HUDEP-2 (cell line): Measurements from ENCODE around the gene CFAP119.

Source experiments
- DNase-seq, 76 experiments: peaks; one replicate each; lab custom pipeline; 2025; ENCODE audit not compliant: unreplicated experiment in 76 of 76; lab: John Stamatoyannopoulos, UW

The CFAP119 gene

DNA sequence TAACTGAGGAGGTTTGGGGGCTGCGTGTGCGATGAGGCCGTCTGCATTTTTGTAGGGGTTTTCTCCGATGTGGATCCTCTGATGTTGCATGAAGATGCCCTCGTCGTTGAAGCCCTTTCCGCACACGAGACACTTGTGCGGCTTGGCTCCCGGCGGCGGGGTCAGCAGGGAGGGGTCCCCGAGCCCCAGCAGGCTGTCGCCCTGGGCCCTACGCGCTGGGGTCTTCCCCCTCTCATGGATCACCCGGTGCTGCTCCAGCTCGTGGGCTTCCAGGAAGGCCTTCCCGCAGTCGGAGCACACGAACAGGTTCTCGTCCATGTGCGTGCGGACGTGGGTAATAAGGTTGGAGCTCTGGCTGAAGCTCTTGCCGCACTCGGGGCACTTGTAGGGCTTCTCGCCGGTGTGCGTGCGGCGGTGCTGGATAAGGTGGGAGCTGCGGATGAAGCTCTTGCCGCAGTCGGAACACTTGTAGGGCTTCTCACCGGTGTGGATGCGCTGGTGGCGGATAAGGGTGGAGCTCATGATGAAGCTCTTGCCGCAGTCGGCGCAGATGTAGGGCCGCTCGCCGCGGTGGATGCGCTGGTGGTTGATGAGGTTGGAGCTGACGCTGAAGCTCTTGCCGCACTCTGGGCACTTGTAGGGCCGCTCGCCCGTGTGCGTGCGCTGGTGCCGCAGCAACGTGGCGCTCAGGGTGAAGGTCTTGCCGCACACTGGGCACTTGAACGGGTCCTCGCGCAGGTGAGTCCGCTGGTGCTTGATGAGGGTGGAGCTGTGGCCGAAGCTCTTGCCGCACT is 20.8 kb upstream of the CFAP119 start:
- no peak for DNase-seq

DNA sequence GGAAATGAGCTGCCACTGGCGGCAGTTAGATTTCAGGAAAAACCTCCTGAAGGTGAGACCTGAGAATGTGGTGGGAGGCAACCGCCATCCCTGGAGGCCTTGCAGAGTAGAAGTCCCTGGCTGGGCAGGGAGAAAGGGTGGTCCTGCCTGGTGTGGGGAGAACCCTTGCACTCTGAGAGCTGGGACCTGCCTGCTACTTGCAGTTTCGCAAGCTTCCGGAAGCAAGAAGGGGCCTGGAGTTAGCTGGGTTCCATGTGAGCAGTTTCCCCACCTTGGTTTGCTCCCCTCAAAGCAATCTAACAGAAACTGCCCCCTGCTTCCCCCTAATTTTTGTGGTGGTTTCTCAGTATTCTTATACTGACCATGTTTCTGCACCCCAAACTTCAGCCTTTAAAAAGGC is 18.7 kb upstream of the CFAP119 start:
- DNase-seq: no peak

DNA sequence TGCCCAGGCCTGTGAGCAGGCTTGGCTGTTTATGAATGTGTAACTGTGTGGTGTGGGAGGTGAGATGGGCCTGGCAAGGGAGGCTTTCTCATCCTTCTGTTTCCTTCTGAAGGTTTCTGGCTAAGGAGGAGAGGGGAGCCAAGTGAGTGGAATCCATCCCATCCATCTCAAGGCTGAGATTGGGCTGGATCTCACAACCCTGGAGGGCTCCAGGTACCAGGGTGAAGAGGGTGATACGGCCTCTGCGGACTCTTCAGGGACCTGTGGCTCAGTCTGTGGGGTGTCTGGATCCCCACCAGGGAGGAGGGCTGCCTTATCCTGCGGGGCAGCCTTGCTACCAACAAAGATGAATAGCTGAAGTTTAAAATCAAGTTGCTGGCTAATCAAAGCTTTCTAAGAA is 18.2 kb upstream of the CFAP119 start:
- DNase-seq: no peak

DNA sequence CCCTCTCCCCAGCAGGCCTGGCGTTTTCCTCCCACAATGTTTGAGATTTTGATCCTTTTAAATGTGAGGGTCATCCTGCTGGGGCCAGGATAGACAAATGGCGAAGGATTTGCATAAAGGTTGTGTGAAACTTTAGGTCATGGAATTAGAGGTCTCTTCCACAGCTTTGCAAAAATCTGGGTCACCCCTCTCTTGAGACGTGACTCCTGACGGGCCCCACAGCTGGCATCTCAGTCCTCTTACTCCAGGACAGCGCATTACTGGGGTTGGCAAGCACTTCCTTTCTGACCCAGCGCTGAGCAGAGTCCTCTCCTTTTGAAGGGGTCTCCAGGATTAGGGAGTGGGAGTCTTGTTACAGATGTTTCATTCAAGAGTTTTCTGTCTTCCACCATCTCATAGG is 17.7 kb upstream of the CFAP119 start:
- DNase-seq: no peak

DNA sequence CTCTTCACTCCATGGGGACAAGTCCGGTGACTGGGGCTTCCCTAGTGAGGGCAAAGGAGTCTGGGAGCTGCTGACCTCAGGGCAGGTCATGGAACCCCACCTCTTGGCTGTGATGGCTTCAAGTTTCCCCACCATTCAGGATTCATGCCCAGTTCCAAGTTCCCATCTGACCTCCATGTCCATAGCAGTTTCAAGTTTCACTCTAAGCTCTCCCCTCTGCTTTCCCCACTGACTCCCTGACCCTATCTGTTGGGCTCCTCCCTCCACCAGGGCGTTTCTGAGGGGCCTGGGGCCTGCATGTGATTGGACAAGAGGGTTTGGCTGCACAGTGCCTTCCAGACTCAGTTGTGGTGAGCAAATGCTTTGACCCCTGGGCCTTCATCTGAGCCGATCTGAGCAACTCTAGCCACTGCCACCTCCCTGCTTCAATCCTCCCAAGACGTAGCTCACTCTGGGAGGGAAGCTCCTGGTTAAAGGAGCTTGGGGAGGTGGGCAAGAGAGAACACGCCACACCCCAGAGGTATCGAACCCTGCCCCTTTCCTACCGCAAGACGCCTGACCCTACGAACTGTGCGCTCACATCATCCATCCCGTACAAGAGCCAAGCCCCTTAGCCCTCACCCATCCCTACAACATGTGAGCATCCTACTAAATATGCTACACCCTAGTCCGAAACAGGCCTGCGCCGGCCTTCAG is 16.8 kb upstream of the CFAP119 start:
- DNase-seq: peak in 6 of 76 experiments; percentile 14 to 31 (median 17)

DNA sequence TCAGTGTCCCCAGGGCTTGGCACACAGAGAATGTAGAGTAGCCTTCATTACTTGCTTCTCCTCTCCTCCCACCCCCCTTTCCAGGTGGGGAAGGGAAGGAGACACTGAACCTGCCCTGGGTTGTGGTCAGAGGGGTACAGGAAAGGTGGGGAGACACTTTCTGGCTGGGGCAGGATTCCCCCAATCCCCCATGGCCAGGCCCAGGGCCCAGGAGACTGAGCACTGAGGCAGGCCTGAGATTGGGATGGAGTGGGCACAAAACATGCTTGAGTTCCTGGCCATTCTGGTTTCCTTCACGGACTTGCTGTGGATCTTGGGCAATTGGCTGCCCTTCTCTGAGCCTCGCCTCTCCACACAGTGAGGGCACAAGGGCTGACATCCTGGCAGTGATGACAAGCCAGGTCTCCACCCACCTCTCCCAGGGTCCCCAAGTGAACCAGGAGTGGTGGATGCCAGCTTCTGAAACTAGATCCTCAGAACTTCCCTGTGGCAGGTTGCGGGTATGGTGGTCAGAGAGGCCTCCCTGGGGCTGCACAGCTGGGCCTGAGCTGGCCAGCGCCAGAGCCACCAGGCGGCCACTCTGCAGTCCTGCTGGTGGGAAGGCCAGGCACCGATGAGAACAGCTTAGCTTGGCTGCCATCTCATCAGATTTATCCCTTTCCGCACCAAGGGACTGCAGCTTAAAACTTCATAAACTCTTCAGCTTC is 15.9 kb upstream of the CFAP119 start:
- no peak for DNase-seq

DNA sequence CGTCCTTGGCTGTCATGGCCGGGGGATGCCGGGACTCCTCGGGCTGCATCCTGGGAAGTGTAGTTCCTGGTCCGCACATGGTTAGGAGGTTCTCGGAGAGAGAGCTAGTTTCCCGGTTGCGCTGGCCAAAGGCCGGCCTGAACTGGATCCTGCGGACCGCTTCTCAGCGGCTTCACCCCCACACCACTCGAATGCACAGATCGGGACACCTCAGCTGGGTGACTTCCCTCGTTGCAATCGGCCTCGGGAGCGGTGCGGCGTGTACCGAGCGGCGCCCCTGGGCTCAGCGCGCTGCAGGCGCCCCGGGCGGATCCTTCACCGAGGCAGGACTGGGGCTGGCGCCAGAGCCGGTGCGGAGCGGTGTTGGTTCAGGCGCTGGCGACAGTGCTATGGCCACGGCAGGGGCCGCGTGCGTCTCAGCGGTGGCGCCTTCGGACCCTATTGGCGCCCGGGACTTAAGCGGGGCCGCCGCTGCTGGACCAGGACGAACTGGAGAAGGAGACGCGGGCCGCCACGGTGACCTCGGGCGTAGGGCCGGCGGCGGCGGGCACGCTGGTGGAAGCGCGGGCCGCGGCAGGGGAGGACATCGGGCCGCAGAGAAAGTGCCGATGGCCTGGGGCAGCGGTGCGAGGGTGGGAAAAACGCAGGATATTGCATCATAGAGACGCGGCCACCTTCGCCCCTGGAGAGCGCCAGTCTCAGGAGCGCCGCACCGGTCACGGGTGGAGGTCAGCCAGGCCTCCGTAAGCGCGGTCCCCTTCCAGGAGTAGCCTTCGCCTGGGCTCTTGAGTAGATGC is 13.7 kb upstream of the CFAP119 start:
- DNase-seq: peak in 67 of 76 experiments; percentile 17 to 79 (median 63)

DNA sequence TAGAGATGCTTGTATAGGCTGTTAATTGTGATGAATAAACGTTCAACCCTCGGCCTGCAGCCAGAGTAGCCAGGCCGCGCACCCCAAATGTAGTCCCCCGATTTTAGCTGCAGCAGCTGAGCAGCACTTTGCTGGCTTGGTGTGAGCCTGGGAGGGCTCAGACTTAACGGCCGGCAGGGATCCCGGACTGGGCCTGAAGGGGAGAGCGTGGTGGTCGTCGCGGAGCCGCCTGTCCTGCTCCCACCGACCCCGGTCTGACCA is 13.2 kb upstream of the CFAP119 start:
- no peak for DNase-seq

DNA sequence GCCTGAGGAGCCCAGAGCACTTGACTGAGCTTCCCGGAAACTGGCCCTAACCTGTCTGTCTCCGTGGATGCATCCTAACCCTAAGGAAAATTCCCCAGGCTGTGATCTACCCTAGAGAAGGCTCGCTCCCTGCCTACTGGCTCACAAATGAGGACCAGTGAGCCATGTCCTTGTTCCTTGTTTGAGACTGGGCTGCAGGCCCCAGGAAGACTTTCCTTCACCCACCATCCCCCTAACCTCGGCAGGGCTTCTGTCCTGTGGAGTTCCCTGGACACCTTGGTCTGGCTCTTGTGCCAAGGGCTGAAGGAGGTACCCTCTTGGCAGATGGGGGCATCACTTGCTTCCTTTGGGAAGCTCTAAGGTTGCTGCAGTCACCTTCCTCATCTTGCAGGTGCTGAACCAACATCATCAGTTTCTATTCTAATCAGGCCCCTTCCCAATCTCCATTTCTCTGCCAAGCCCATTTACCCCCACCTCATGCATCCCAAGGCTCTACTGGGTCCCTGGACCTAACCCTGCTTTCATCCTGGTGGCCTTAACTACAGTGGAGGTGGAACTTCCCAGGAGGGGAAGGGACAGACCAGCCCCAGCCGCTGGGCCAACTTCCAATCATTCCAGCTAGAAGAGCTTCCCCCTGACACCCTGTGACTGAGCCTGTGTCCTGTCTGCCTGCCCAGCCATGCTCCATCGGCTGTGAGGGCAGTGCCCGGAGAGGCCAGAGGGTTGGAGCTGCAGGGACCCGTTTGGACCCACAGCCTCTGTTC is 12.7 kb upstream of the CFAP119 start:
- DNase-seq: no peak

DNA sequence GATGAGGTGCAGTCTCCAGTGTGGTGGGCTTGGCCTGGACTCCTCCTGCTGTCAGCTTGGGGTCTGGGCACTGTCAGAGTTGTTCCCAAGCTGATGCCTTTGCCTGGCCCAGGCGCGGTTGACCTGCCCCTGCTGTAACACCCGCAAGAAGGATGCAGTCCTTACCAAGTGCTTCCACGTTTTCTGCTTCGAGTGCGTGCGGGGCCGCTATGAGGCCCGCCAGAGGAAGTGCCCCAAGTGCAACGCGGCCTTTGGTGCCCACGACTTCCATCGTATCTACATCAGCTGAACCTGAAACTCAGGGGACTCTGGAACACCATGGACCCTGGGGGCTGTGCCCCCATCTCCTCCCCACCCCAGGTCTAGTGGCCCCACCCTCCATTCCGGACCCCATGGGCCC is 12.0 kb upstream of the CFAP119 start:
- no peak for DNase-seq

DNA sequence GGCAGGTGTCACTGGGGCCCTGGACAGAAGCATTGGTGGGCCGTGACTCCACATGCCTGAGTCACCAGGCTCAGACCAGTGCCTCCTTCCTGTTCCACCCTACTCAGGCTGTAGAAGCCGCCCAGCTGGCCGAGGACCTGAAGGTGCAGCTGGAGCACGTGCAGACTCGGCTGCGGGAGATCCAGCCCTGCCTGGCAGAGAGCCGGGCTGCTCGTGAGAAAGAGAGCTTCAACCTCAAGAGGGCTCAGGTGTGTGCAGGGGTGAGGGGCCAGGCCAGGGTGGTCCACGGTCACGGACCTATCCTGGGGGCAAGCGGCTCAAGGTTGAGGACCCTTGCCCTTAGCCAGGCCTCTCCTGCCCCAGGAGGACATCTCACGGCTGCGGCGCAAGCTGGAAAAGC is 9.9 kb upstream of the CFAP119 start:
- no peak for DNase-seq

DNA sequence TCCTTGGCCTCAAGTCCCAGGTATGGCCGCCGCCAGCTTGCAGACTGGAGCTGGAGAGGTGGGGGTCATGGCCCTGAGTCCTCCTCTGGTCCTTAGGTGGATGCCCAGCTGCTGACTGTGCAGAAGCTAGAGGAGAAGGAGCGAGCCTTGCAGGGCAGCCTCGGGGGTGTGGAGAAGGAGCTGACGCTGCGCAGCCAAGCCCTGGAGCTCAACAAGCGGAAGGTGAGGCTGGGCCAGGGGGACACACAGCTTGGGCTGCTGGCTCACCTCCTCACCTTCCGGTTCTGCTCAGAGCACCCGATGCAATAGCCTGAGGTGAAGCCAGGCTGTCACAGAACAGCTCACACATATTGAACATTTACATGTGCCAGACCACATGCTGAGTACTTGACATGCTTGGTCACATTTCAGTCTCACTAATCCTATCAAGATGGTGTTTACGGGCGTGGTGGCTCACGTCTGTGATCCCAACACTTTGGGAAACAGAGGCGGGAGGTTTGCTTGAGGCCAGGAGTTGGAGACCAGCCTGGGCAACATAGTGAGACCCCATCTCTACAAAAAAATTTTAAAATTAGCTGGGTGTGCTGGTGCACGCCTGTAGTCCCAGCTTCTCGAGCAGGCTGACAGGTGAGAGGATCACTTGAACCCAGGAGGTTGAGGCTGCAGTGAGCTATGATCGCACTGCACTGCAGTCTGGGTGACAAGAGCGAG is 7.7 kb upstream of the CFAP119 start:
- DNase-seq: no peak

DNA sequence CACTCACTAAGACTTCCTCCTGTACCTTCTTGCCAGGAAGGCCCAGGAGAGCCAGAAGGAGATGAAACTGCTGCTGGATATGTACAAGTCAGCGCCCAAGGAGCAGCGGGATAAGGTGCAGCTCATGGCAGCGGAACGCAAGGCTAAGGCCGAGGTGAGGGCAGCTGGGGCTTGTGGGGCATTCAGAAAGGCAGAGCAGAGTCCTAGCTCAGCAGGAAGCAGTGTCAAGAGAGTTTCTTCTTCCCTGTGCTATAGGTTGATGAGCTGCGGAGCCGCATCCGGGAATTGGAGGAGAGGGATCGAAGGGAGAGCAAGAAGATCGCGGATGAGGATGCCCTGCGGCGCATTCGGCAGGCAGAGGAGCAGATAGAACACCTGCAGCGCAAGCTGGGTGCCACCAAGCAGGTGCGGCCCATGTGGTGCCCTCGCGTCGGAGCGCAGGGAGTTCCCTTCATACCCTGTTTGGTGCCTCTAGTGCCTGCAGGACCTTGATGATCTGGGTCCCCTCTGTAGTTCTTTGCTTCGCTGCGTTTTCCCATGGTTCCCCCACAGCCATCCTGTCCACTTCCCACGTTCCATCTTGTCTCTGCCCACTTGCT is 6.8 kb upstream of the CFAP119 start:
- no peak for DNase-seq

DNA sequence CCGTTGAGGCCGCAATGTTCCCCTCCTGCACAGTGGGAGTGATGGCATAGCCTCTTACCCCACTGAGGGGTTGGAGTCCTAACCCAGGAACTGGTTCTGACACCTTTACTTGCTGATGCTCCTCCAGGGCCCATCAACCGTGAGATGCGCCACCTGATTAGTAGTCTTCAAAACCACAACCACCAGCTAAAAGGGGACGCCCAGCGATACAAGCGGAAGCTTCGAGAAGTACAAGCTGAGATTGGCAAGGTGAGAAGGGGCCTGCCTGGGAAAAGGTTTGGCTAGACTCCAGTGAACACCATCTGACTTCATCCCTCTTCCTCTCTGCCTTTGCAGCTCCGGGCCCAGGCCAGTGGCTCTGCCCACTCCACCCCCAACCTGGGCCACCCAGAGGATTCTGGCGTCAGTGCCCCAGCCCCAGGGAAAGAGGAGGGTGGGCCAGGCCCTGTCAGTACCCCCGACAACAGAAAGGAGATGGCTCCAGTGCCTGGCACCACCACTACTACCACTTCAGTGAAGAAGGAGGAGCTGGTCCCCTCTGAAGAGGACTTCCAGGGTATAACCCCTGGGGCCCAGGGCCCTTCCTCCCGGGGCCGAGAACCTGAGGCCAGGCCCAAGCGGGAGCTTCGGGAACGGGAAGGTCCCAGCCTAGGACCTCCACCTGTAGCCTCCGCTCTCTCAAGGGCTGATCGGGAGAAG is 6.1 kb upstream of the CFAP119 start:
- no peak for DNase-seq

DNA sequence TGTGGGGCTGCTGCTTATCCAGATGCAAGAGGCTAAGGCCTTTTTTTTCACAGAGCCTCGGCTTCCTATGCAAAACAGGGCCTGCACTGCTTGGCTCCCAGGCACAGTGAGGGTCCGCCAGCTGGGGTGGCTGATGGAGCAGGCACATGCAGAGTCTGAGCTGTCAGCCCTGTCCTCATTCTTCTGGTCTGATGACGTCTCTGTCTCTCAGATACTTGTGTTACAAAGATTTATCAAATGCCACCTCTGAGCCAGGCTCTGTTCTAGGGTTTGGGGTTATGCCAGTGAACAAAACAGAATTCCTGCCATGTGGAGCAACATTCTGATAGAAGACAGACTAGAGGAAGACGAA is 5.0 kb upstream of the CFAP119 start:
- DNase-seq: peak in 2 of 76 experiments; percentile 60 to 81

DNA sequence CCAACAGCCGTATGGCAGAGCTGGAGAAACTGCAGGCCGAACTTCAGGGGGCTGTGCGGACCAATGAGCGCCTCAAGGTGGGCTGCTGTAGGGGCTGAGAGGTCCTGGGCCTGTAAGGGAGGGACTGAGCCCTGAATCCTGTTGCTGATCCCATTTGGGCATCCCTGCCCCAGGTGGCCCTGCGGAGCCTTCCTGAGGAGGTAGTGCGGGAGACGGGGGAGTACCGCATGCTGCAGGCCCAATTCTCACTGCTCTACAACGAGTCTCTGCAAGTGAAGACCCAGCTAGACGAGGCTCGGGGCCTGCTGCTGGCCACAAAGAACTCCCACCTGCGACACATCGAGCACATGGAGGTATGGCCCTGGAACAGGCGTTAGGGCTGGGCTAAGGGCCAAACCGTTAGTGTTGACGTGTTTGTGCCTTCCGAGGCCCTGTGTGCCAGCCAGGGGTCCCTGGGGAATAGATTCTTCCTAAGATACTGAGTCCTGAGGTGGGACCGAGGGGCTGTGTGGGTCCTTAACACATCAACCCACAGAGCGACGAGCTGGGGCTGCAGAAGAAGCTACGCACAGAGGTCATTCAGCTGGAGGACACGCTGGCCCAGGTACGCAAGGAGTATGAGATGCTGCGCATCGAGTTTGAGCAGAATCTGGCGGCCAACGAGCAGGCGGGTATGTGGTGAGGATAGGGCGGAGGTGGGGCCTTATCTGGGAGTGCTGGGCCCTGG is 4.5 kb upstream of the CFAP119 start:
- peak in 69 of 76 experiments; percentile 53 to 92 (median 86) for DNase-seq

DNA sequence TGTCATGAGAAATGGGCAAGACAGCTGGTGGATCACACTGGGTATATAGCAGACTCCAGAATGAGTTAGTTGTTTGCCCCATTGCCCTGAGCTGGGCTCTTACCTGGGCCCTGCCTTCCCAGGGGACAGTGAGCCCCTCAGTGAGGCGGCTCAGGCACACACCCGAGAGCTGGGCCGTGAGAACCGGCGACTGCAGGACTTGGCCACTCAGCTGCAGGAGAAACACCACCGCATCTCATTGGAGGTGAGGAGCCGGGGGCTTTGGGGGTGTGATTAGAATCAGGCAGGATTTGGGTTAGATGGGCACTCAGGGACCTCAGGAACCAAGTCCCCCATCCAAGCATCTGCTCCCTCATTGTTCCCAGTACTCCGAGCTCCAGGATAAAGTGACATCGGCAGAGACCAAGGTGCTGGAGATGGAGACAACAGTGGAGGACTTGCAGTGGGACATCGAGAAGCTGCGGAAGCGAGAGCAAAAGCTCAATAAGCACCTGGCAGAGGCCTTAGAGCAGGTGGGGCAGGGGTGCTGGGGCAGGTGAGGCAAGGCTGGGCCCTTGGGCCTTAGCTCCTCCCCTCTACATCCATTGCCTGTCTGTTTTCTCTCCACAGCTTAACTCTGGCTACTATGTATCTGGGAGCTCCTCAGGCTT is 3.1 kb upstream of the CFAP119 start:
- DNase-seq: no peak

DNA sequence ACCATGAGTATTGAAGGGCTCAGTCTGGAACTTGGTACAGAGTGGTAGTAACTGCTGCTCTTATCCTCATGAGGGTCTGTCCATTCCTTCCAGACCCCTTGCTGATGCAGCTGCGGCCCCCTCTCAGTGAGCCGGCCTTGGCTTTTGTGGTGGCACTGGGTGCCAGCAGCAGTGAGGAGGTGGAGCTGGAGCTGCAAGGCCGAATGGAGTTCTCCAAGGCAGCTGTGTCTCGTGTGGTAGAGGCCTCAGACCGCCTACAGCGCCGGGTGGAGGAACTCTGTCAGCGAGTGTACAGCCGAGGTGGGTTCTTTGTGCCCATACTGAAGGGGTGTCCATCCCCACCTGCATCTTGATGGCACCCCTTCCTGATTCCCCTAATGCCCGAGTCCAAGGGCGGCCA is 2.2 kb upstream of the CFAP119 start:
- DNase-seq: no peak
